HG03378 (cell line): Measurements from ENCODE around the gene ZBTB5.
A peak's percentile ranks its signal among the peaks of the same experiment; 100 is the strongest.
"Not testable (repeated sequence)": the region's sequence is repeated elsewhere in the genome, so short reads cannot be mapped to it uniquely, and the experiment has no call there.

ENCODE experiments used
- ATAC-seq: cut with Tn5 transposase; IDR thresholded peaks from one replicate; pipeline ENCODE4 v1.9.1; 2021; ENCODE audit warnings: mild to moderate bottlenecking, moderate library complexity; ENCODE audit not compliant: unreplicated experiment

The ZBTB5 gene

DNA sequence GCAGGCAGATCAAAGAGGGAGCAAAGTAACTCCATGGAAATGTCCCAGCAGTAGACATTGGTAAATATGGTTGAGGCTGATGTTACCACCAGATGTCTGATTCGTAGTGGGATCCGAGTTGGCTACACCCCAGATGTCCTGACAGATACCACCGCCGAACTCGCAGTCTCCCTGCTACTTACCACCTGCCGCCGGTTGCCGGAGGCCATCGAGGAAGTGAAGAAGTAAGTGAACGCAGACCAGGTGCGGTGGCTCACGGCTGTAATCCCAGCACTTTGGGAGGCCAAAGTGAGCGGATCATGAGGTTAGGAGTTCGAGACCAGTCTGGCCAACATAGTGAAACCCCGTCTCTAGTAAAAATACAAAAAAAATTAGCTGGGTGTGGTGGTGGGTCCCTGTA, 38.8 kb downstream of the ZBTB5 start:
- ATAC-seq = not testable (repeated sequence)

DNA sequence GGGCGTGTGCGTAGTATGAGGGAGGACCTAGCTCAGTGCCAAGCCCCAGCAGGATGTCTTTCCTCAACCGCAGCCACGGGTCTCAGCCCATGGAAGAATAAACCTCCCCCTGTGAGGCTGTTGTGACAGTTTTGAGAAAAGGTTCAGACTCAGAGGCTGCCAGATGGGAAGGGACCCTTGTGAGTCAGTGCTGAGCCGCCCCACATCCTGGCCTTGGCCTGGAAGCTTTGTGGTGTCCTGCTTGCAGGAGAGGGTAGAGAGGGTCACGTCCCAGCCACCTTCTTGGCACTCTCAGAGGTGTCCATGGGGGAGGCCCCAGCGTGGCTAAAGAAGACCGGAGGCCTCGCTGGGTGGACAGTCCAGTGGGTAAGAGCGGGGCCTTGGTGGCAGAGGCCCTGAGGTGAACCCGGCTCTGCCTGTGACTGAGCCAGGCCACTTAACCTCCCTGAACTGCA, 39.9 kb downstream of the ZBTB5 start:
- no peak for ATAC-seq

DNA sequence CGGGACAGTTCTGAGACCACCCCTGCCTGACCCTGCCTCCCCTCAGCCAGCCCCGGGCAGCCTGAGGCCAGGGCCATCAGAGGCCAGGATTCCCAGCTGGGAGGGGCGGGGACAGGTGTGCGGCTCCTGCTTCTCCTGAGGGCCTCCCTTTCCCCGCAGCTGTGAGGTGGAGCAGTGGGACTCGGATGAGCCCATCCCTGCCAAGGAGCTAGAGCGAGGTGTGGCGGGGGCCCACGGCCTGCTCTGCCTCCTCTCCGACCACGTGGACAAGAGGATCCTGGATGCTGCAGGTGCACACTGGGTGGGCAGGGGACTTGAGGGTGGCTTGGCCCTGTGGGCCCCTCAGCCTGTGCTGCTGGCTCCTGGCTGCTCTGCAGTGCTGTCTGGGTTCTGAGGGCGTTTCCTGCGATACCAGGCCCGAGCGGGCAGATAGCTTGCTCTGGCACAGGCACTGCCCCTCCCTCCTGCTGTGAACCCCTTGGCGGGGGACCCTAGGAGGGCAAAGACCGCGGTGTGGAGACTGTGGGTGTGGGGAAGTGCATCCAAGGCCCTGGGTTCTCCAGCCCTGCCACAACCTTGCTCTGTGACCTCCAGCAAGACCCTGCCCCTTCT, 40.5 kb downstream of the ZBTB5 start:
- no peak for ATAC-seq

DNA sequence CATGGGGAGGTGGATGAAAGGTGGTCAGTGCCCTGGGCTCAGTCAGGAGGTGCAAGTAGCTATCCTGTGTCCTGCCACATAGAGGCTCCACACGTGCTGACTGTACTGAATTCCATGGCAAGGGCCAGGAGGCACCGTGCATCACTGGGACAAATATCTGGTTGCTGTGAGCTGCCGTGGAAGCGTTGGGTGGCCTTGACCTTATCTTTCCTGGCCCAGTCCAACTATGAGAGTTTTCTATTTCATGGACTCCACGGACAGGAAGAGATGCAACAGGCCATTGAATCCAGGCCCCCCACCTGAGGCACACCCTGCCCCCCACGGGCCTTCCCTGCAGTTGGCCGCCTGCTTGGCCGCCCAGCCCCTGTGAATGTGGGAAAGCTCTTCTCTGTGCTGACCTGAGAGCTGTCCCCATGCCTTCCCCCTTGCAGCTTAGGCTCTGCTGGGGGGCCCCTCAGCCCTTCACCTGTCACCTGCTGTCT, 41.0 kb downstream of the ZBTB5 start:
- ATAC-seq = no peak

DNA sequence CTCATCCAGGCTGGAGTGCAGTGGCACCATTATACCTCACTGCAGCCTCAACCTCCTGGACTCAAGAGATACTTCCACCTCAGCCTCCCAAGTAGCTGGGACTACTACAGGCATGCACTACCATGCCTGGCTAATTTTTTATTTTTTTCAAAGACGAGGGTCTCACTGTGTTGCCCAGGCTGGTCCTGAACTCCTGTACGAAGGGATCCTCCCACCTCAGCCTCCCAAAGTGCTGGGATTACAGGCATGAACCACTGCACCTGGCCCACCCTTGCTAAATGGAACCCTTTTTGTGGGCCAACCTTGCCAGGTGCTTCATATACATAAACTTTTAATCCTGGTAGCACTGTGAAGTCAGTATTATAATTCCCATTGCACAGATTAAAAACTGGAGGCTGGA, 41.7 kb downstream of the ZBTB5 start:
- ATAC-seq = no peak

DNA sequence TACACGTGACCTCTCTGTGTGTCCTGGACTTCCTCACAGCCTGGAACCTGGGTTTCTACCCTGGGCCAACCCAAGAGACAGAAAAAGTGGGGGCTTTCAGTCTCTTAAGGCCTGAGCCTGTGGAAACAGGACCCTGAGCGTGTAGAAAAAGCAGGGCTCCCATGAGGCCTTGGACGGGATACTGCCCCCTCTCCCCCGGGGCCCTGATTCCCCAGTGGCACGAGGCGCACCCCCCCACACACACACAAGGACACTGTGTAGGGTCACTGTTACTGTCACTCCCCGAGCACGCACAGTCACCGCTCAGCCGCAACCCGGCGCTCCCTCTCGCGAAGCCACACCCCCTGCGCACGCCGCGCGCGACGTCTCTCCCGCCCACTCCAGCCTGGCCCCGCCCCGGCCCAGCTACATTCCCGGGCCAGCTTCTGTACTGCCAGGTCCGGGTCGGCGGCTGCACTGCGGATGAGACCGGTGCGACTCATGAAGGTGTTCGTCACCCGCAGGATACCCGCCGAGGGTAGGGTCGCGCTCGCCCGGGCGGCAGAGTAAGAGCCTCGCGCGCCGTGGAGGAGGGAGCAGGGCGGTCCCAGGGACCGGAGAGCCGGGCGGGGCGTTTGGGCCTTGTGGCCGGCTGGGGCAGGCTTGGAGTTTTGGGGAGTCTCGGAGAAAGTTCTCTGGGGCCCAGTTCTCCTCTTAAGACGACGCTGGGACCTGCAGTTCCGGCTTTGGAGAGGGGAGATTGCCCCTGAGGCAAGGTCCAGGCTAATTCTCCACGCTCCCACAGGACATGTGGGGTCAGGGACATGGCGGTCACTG, 42.8 kb downstream of the ZBTB5 start, which contains the start of gene GRHPR:
Gene GRHPR (plus strand): TSS at position 408 of the 816 bp plus-strand sequence. CDS start 55 bp downstream, at position 463.
- ATAC-seq = peak; percentile 88

DNA sequence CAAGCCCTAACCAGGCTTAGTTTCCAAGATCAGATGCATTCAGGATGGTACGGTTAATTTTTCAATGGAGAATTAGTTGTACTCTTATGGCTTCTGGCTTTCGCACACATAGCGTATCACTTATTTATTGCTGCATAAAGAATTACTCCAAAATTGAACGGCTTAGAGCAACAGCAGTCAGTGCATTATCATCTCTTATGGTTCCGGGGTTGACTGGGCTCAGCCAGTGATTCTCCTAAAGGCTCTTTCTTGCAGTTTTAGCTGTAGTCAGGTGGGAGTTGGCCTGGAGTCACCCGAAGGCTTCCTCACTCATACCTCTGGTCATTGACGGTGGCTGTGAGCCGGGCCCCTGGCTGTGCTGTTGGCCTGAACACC, 43.3 kb downstream of the ZBTB5 start:
- ATAC-seq = no peak

DNA sequence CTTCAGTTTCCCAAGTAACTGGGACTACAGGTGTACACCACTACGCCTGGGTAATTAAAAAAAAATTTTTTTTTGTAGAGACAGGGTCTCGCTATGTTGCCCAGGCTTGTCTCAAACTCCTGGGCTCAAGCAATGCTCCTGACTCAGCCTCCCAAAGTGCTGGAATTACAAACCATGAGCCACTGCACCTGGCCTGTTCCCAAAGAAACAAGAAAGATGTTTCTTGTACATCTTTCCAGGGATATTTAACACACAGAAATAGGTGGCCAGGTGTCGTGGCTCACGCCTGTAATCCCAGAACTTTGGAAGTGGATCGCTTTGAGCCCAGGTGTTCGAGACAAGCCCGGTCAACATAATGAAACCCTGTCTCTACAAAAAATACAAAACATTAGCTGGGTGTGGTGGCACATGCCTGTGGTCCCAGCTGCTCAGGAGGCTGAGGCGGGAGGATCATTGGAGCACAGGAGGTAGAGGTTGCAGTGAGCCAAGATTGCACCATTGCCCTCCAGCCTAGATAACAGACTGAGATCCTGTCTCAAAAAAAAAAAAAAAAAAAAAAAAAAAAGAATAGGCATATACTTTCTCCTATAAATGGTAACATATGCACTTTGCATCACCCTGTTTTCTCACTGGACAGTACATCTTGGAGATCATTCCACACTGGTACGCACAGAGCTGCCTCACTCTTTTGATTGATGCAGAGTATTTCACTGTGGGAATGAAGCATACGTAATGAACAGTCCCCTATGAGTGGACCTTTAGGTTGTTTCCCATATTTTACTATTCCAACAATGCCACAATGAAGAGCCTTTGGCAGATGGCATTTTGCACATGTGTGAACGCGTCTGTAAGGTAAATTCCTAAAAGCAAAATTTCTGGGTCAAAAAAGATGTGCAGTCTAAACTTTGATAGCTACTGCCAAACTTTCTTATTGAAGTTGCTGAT, 44.7 kb downstream of the ZBTB5 start:
- no peak for ATAC-seq

DNA sequence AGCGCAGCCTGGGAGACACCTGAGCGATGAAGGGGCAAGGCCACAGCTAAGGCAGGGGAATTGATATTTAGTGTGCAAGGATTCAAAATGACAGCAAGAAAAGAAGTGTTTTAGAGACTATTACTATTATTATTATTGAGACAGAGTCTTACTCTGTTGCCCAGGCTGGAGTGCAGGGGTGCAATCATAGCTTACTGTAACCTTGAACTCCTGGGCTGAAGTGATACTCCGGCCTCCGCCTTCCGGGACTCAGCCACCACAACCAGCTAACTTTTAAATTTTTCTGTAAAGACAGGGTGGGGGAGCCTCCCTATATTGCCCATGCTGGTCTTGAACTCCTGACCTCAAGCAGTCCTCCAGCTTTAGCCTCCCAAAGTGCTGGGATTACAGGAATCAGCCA, 46.0 kb downstream of the ZBTB5 start:
- no peak for ATAC-seq

DNA sequence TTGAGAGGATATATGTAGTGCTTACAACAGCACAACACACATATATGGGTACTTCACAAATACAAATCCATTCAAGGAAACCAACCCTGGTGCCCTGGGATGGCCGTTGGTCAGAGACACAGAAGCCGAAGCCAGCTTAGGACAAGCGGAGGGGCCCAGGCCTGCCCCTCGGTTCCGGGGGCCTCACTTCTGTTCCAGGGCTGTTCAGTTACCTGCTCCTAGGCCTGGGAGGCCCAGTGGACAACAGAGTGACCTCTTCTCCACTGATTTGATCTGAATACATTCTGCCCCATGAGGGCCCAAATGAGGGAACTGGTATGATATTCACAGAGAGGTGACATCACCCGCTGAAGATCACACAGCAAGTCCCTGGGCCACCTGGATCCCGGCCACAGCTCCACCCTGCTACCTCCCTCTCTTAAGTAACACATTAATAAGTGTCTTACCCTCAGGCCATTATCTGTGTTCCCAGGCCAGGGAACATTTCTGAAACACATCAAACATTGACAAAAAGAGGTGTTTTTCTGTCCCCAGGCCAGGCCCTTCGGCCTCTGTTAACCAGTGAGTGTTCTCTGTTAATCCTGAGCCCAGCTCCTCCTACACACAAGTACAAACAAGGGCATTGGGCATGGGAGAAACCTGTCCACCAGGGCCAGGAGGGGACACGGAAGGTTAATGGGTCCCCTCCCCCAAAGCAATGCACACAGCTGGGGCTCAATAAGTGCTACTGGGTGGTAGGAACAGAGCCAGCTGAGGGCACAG, 47.2 kb downstream of the ZBTB5 start:
- ATAC-seq = no peak

DNA sequence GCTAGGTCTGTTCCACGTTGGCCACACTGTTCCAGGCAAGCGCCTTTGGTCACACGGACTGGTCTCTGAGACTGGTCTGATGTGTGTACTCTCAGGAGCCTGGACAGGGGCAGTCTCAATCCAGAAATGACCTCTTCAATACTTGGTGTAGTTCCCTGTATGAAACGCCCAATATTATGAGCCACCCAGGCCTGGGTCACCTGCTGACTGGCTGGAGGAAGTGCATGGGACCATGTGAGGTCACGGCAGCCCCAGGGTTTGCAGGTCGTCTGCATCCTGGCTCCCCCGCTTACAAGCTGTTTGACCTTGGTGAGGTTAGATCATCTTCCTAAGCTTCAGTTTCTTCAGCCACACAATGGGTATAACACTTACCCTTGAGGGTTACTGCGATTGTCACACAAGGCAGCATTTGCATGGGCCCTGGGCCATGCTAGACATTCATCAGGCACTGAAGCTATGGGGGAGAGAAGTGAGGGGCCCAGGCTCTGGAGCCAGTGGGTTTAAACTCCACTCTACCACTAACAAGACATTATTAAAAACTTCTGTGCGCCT, 47.9 kb downstream of the ZBTB5 start:
- ATAC-seq = no peak

DNA sequence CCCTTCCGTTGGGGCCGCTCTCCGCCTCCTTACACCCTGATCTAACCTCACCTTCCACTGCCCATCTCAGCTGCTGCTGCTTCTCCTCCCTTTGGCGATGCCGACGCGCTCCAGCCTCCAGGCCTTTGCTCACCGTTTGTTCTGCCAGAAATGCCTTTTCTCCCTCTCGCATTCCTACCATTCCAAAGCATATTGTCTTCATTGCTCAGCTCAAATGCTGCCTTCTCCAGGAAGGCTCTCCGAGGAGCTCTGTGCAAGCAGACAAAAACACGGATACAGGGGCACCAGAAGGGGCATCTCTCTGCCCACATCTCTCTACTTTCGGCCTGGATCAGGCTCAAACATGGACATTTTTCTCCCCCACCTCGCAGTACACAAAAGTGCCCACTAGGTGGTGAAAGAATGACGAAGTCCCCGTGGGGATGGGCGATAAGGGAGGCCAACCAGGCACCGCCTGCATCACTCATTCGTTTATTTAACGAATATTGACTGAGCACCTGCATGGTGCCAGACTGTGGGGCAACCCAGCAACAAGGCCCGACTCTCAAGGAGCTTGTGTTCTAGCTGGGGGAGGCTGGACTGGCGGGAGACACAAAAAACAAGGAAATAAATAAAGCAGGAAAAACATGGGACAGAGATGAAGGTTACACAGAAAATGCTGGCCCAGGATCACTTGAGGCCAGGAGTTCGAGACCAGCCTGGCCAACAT, 50.1 kb downstream of the ZBTB5 start:
- no peak for ATAC-seq

DNA sequence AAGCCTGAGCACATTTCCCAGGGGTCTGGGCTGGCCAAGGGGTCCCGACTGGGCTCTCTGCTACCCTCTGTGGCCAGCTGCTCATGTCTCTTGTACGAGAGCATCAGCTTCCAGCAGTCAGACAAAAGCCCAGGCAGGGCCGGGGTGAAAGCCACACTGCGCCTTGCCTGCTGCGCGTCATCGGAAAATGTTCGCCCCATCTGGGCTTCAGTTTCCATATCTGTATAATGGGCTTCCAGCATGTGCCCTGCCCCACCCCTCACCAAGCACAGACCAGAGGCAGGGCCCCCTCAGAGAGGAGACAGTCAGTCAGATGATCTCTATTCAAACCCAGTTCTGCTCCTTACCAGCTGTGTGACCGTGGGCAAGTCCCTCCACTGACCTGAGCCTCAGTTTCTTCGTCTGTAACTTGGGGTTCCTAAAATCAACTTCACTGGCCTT, 50.7 kb downstream of the ZBTB5 start:
- no peak for ATAC-seq

DNA sequence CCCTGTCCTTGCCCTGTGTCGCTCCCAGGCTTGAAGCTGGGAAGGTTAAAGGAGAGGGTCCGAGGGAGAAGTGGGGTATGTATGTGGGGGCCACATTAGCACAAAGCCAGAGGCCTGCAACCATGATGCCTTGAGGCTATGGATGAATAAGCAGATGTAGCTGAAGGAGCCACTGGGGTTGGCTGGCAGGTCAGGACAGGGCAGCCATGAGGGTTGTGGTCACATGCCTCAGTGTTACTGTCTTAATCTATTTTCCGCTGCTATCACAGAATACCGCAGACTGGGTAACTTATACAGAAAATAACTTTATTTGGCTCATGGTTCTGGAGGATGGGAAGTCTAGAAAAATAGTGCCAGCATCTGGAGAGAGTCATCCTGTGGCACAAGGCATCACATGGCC, 51.9 kb downstream of the ZBTB5 start:
- no peak for ATAC-seq

DNA sequence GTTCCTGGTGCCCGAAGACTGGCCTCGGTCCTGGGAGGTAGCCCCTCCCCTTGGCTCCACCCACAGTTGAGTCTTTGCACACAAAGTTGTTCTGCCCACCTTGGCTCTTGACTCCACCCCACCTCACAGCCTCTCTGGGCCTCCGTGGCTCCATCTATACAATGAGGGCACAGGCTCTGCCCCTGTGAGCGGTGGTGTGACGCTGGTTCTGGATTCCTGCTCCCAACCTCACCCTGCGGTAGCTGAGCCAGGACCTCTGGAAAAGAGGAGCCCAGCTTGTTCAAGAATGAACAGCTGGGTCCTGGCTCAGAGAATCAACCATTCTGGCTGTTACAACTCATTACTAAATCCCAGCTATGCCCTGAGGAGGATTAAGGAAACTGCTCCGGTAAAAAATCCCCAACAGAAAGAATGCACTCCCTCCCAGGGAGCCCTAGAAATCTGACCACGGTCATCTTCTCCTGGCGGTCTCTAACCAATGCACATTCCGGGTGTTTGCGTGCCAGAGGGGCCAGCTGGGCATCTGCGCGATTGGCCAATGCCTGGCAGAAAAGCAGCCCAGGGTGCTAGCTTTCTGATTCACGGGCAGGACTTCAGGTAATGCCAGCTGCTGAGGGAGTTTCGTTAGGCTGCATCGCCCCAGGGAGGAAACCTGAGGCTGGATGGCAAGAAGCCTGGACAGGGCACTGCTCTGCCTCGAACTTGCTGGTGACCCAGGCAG, 52.7 kb downstream of the ZBTB5 start:
- ATAC-seq = no peak

DNA sequence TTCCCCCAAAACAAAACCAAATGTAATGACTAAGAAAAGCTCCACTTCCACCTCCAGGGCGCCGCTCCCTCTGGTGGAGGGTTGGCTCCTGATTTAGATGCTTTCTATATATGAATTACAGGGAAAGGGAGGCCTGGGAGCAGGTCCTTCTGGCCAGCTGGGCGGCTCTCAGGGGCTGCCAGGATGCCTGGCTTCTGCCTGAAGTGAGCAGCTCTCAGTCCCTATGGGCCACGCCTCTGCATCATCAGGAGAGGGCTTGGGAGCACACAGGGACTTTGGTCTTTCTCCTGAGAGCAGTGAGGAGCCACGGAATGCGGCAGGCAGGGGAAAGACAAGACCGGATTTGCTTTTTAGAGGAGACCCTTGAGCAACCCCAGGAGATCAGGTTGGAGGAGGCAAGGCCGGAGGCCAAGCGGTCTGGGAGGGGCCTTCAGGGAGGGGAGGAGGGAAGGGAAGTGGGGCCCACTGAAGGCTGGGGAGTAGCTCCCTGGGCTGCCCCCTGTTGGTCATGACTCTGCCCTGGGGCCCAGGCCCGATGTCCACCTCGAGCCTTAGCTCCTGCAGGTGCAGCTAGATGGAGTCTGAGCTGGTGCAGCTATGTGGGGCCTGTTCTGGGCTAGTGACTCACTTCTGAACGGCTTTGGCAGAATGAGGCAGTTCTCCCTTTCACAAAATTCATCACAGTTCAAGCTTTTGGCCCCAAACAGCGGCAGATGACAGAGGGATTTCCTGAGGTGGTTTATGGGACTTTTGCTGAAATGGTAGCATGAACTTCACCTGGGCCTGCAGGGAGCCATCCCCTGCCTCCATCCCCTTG, 54.1 kb downstream of the ZBTB5 start:
- no peak for ATAC-seq

DNA sequence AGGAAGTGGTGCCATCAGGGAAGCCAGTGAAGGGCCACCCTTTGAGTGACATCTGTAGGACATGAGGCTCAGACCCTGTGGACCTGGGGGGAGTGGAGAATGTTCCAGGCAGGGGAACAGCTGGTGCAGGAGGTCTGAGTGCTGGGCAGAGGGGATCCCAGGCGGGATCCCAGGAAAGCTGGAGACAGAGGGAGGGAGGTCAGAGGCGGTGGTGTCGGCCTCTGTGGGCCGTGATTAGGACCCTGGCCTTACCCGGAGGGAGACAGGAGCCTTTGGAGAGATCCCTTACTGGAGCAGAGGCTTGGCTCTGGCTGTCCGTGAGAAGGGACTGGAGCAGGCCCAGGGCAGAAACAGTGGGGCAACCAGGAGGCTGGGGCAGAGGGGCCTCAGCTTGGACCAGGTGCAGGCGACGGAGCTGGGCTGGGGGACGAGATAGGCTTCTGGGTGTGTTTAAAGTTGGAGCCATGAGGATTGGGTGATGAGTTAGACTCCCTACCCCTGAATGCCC, 54.8 kb downstream of the ZBTB5 start:
- no peak for ATAC-seq
